Cortex of kidney (tissue), 1 donor: ENCODE measurements around the gene C6orf15.
A peak's percentile ranks its signal among the peaks of the same experiment; 100 is the strongest.

ENCODE experiments used
- DNase-seq: peaks from one replicate; lab custom pipeline; 2025; lab: John Stamatoyannopoulos, UW

C6orf15 gene

GRCh38 chr6:31112478-31112877, at the start of gene C6orf15:
Gene C6orf15 (minus strand): TSS chr6:31112575. CDS start chr6:31112555, 20 bp downstream.
- DNase-seq, result no peak

- DNase-seq, result no peak
Observed at GRCh38 chr6:31161216-31162126, 49.1 kb upstream of the C6orf15 start.

DNA sequence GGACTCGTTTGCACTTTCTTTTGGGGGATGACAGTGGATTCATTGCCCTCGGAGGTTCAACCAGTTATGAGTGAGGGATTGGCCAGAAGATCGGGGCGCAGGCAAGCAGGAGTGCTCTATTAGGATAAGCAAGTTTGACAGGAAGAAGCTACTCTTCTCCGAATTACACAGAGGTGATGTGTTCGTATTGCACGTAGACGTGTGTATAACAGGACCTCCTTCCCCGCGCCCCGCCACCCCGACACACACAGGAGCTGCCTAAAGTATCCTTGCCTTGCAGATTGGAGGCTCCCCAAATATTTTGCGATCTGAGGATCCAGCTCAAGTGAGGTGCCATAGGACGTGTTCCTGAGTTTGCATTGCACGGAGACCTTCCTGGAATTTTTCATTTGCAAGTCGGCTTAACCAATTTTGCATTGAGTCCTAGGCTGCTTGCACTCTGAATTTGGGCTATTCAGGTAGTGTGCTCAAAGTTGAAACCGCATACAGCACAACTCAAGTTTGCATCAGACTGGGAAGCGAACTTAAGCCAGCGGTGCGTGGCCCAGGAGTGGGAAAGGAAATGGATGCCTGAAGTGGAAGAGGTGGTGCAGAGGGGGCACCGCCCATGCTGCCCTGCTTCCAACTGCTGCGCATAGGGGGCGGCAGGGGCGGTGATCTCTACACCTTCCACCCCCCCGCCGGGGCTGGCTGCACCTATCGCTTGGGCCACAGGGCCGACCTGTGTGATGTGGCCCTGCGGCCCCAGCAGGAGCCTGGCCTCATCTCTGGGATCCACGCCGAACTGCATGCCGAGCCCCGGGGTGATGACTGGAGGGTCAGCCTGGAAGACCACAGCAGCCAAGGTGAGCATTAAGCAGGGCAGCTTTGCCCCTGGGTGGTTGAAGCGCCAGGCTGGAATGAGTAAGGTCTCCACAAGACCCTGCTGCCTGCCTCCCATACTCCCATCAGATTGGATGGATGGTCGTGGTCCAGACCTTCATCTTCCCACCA, 46.8 kb upstream of the C6orf15 start:
- DNase-seq, result no peak

- peak; percentile 65 for DNase-seq
Observed at GRCh38 chr6:31158140-31158862, 45.9 kb upstream of the C6orf15 start, which contains the start of gene TCF19. Gene TCF19 (plus strand): TSS chr6:31158589. CDS start chr6:31159470, 881 bp downstream.

GRCh38 chr6:31157513-31158139, 45.3 kb upstream of the C6orf15 start, which contains the start of gene CCHCR1:
Gene CCHCR1 (minus strand): TSS chr6:31157802. CDS start chr6:31157600, 202 bp downstream.
- DNase-seq, result no peak

DNA sequence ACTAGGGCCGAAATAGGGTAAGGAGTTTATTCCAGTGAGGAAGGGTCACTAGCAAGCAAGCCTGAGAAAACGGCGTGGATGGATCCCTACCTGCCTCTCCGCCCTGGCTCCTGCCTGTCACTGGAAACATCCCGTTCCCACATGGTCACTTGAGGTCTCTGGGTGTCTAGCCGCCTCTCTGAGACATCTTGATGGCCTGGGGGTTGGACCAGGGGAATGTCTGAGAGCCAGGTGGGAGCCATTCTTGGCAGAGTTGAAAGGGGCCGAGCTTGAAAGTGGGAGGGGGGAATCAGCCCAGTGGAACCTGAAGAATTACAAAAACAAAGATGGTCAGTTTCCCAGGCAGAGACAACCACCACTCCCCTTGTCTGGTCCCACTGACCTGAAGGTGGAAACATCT, 44.3 kb upstream of the C6orf15 start:
- DNase-seq, result no peak

- DNase-seq, result no peak
Observed at GRCh38 chr6:31154436-31154835, 42.1 kb upstream of the C6orf15 start.

DNA sequence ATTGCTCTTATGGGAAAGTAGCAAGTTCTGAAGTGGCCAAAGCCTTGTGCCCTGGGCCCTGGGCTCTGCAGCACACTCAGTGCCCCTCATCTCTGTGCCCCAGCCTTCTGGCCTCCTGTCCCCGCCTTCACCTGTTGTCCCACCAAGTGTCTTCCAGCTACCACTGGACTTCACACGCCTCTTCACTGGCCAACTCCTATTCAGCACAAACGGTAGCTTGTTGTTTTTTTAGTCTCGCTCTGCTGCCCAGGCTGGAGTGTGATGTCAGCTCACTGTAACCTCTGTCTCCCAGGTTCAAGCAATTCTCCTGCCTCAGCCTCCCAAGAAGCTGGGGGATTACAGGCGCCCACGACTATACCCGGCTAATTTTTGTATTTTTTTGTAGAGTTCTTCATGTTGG, 40.4 kb upstream of the C6orf15 start:
- DNase-seq, result no peak

DNA sequence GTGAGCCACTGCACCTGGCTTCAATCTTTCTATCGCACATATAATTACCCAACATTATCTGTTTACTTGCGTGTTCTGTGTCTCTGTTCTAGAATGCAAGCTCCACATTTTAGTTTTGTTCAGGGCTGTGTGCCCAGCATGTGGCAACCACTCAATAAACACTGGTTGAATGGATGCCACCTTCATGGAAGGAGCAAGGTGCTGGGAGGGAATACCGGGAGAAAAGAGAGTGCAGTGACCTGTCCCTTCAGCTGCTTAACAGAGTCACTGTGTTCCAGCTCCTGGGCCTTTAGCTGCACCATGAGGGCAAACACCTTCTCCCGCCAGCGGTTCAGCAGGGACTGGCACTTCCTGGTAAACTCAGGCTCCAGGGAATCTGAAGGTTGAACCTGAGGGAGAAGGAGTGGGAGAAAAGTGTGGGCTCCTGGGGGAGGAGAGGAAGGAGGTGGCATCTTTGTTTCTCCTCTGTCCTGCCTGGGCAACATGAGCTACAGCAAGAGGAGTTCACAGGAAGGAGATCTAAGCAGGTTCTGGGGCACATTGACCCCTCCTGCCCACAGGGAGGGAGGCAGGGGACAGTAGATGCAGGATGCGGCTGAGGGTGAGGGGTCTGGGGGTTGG, 37.6 kb upstream of the C6orf15 start:
- no peak for DNase-seq

GRCh38 chr6:31145386-31145785, 33.0 kb upstream of the C6orf15 start:
- DNase-seq, result no peak

GRCh38 chr6:31144970-31145340, 32.6 kb upstream of the C6orf15 start:
- DNase-seq, result no peak

DNA sequence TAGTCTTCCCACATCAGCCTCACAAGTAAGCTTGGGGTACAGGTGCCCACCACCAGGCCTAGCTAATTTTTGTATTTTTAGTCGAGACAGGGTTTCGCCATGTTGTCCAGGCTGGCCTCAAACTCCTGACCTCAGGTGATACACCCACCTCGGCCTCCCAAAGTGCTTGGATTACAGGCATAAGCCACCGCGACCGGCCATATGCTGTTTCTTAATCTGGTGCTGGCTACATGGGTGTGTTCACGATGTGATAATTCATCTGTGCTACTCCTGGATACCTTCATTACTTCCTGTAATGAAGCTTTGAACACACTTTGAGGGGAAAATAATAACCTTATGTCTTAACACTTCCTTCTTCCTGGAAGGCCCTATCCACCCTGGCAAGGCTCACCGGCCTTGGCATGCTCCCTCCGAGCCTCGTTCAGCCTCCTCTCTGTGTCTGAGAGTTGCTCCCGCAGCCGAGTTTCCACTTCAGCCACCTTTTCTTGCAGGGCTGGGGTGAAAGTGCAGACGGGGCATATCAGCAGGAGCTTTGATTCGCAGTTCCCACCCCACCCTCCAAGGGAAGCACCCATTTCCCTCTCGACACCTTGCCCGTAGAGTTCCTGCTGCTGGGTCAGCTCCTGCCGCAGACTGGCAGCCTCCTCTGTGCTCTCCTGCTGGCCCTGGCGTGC, 32.1 kb upstream of the C6orf15 start:
- DNase-seq, result no peak

- no peak for DNase-seq
Observed at GRCh38 chr6:31143148-31143547, 30.8 kb upstream of the C6orf15 start.

- DNase-seq, result no peak
Observed at GRCh38 chr6:31142361-31142761, 30.0 kb upstream of the C6orf15 start.

GRCh38 chr6:31140643-31141042, 28.3 kb upstream of the C6orf15 start:
- DNase-seq, result no peak

- DNase-seq, result no peak
Observed at GRCh38 chr6:31139599-31139998, 27.2 kb upstream of the C6orf15 start.

- DNase-seq, result no peak
Observed at GRCh38 chr6:31138982-31139381, 26.6 kb upstream of the C6orf15 start, which contains the start of gene PSORS1C2. Gene PSORS1C2 (minus strand): TSS chr6:31139066. CDS start chr6:31139026, 40 bp downstream.

- DNase-seq, result no peak
Observed at GRCh38 chr6:31135710-31136109, 23.3 kb upstream of the C6orf15 start.

DNA sequence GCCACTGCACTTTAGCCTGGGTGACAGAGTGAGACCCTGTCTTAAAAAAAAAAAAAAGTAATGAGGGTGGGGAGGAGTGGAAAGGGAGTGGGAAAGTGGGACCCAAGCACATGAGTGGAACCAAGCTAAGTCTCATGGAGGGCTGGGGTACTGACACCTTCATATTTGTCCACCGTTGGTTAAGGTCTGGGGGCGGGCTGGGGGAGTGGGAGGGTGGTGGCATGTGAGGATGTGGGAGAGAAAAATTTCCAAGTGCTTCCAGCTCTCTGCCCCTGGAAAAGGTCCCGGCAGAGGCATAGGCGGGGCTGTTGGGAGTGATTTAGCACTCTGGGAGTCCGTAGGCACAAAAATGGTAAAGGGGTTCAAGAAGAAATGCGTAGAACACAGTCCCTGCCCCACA, 20.4 kb upstream of the C6orf15 start:
- no peak for DNase-seq

- no peak for DNase-seq
Observed at GRCh38 chr6:31131595-31131994, 19.2 kb upstream of the C6orf15 start.
